Measurements from ENCODE around the gene NPSR1.
"Not testable (repeated sequence)": the region's sequence is repeated elsewhere in the genome, so short reads cannot be mapped to it uniquely, and the experiment has no call there.

The NPSR1 gene
- total RNA-seq, result 0 reads per million in 4 experiments

GRCh38 chr7:34657632-34658268, at the start of gene NPSR1:
TSS of gene NPSR1 (plus strand) at chr7:34658218. CDS start at chr7:34658413, 195 bp downstream.
- DNase-seq, result no peak

- no peak for DNase-seq
Measured at GRCh38 chr7:34612661-34613060, 45.4 kb upstream of the NPSR1 start.

GRCh38 chr7:34620425-34620824, 37.6 kb upstream of the NPSR1 start:
- DNase-seq, result no peak

GRCh38 chr7:34622182-34622581, 35.8 kb upstream of the NPSR1 start:
- no peak for DNase-seq

- no peak for DNase-seq
Measured at GRCh38 chr7:34622771-34623250, 35.2 kb upstream of the NPSR1 start.

- not testable (repeated sequence) for DNase-seq
Measured at GRCh38 chr7:34628618-34629017, 29.4 kb upstream of the NPSR1 start.

- DNase-seq, result no peak
Measured at GRCh38 chr7:34652809-34653208, 5.2 kb upstream of the NPSR1 start.

- no peak for DNase-seq
Measured at GRCh38 chr7:34653787-34654186, 4.2 kb upstream of the NPSR1 start.

- no peak for DNase-seq
Measured at GRCh38 chr7:34655384-34655783, 2.6 kb upstream of the NPSR1 start.

- DNase-seq, result no peak
Measured at GRCh38 chr7:34656041-34656440, 2.0 kb upstream of the NPSR1 start.

- DNase-seq, result no peak
Measured at GRCh38 chr7:34659472-34660075, 1.6 kb downstream of the NPSR1 start.

- DNase-seq, result no peak
Measured at GRCh38 chr7:34662058-34662708, 4.2 kb downstream of the NPSR1 start.

- DNase-seq, result no peak
Measured at GRCh38 chr7:34664755-34665154, 6.7 kb downstream of the NPSR1 start.

GRCh38 chr7:34672430-34672829, 14.4 kb downstream of the NPSR1 start:
- DNase-seq, result no peak

- DNase-seq, result no peak
Measured at GRCh38 chr7:34673066-34673465, 15.0 kb downstream of the NPSR1 start.

- no peak for DNase-seq
Measured at GRCh38 chr7:34675749-34676374, 17.8 kb downstream of the NPSR1 start.

- no peak for DNase-seq
Measured at GRCh38 chr7:34677491-34677890, 19.5 kb downstream of the NPSR1 start.

GRCh38 chr7:34687529-34687928, 29.5 kb downstream of the NPSR1 start:
- no peak for DNase-seq

- no peak for DNase-seq
Measured at GRCh38 chr7:34696415-34696814, 38.4 kb downstream of the NPSR1 start.

GRCh38 chr7:34709771-34710170, 51.8 kb downstream of the NPSR1 start:
- no peak for DNase-seq

GRCh38 chr7:34718867-34719266, 60.8 kb downstream of the NPSR1 start:
- DNase-seq, result no peak

GRCh38 chr7:34719636-34720035, 61.6 kb downstream of the NPSR1 start:
- DNase-seq, result no peak

- DNase-seq, result no peak
Measured at GRCh38 chr7:34720289-34720688, 62.3 kb downstream of the NPSR1 start.

- DNase-seq, result no peak
Measured at GRCh38 chr7:34723338-34723737, 65.3 kb downstream of the NPSR1 start.

Measured in effector CD8-positive, alpha-beta T cell (primary cell).